HG03280 (cell line): ENCODE data around the gene VWF.

Source experiments
- ATAC-seq: cut with Tn5 transposase; IDR thresholded peaks from one replicate; pipeline ENCODE4 v1.9.1; 2021; ENCODE audit warnings: mild to moderate bottlenecking, moderate library complexity; ENCODE audit not compliant: unreplicated experiment

VWF gene

DNA sequence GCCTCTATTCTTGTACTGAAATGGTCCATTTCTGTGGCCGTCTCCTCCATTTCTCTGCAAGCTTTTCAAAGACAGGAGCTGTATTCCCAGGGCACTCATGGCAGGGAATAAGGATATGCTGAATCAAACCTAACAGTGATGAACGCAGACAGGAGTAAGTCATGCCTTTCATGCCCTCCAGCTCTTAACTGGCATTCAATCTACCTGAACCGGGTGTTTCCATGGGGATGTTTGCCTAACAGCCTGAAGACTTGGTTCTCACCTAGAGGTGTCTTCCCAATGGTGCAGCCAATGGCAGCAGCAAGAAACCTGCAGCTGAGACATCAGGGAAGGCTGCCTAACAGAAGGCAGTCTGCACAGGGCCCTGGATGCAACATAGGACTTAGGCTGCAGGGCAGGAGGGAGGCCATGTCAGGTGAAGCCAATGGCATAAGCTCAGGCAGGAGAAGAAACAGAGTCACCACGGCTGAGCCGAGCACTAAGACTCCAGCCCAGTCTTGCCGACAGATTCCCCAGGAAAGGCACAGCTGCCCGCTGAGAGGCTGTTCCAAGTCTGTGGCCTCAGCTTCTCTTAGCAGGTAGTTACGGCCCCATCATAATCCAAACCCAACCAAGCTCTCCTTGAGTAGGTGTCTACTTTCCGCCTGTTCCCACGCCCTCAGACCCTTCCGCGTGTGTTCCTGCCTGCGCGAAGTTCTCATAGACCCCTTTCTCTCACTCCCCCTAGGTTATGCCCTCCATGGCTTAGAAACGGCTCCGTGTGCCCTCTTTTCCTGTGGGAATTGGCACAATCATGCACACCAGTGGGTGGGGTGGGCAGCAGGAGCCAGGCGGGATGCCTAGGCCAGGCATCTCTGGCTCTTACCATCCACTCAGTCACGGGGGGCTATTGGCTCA is 44.1 kb downstream of the VWF start:
- ATAC-seq: no peak

DNA sequence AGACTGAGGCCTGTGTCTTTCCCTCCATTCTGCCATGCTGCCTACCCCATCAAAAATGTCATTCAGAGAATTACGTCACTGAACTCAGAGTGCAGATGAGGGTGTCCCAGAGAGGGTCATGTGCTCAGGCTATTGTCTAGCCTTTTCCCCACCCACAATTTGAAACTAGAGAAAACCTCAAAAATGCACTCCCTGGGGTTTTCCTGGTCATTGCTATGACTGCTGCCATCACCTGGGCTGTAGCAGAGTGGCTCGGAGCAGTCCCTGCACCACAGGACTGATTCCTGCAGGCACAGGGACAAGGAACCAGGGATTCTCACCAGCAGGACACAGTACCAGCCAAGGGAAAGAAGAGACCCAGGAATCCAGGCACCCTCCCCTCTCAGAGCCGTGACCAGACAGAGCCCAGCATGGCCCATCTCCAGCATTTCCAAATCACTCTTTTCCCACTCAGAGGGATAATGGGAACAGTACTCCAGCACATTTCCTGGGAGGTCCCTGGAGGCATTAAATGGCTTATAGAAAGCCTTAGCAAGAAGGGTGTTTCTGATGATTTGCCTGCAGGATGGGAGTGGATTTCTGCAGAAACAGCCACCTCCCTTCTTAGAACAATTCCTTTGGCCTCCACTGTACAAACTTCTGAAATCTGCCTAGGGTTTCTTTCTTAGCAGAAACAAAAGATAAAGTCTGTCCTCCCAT is 45.9 kb downstream of the VWF start:
- no peak for ATAC-seq

DNA sequence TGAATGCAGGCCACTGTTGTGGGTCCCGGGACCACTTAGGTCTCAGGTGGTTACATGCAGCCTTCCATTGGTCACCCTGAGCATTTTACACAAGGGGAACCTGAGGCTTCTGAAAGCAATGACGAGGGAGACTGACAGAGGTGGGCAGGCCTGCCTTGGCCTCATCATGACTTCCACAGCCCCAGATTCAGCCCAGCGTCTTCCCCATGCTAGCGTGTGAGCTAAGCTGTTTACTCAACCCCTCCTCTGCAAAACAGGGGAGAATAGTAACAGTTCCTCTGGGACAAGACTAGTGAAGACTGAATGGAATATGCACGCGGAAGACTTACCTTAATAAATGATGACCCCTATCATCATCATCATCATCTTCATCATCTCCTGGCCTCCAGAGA is 46.8 kb downstream of the VWF start:
- no peak for ATAC-seq

DNA sequence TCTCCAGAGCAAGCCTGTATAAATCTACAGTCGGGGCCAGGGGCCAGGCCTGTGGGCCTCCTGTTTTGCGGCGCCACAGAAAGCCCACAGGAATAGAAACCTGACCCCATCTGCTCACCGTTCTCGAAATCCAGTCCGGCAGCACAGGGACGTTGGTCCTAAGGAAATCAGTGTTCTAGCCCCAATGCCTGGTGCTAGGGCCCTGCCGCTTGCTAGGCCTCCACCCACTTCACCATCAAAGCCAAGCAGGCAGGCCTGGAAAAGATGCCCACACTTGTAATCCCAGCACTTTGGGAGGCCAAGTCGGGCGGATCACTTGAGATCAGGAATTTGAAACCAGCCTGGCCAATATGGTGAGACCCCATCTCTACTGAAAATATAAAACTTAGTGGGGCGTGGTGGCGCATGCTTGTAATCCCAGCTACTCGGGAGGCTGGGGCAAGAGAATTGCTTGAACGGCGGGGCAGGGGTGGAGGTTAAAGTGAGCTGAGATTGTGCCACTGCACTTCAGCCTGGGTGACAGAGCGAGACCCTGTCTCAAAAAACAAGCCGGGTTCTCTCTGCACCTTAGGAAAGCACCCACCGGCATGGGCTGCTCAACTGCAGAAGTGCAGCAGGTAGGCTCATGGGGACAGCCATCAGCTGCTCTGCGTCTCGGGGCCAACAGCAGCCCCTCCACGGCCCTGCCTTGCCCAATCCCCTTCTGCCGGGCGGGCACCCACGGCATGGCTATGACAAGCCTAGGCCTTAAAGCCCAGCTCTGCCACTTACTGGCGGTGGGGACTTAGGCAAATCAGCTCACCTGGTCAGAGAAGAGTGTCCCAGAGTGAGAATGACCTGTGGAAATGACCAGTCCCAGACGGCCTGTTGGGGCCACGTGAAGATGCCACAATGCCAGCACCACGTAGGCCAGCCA is 47.4 kb downstream of the VWF start:
- no peak for ATAC-seq

DNA sequence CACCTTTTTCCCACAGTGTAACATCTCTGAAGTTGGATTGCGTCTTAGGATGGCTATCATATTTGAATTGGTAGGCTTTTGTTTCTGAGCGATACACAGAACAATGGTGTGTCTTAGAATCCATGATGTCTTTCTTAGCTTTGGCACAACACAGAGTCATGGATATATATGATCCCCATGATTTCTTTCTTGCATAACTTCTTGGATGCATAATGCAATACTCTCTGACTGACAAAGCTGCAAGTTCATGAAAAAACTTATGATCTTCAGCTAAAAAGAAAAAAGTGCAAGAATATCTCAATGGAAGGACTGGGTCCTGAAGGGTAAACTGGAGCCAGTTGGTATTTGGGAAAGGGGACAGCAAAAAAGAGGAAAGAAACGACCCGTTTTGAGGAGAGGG is 48.1 kb downstream of the VWF start:
- ATAC-seq: no peak

DNA sequence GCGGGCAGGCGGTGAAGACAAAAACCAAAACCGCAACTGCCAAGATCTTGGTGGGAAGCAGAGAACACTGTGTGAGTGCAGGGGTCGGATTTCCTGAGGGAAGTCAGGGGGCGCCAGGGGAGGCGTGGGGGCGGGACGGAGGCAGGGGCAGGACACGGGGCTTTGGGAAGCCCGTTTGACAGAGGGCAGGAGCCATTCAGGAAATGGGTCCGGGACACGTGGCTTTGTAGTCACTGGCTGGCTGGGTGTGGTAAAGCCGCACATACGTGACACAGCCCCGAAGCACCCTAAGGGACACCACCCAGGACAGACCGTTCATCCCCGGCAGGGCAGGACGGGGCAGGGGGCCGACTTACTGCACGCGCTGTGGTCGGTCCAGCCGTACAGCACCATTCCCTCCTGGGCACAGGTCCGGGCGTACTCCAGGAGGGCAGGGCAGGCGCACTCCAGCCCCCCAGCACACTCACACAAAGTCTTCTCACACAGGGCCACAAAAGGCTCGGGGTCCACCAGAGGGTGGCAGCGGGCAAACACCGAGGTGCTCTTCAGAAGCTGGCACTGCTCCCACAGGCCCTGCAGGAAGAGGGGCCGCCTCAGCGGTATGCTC is 49.4 kb downstream of the VWF start:
- no peak for ATAC-seq

DNA sequence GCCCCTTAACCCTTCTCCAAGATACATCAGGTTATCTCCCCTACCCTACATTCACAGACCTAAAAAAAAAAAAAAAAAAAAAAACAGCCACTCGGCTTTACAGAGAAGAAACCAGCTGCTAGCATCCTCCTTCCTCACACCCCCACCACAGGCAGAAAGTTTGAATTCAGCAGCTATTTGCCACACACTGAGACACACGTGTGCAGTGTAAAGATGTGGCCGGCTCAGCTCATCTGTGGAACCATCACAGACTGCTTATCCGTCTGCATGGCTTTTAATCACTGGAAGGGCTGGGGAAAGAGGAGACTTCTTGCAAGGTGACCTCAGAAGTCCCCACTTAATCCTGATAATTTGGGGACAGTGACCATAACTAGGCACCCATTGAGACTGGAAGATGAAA is 50.0 kb downstream of the VWF start:
- no peak for ATAC-seq

DNA sequence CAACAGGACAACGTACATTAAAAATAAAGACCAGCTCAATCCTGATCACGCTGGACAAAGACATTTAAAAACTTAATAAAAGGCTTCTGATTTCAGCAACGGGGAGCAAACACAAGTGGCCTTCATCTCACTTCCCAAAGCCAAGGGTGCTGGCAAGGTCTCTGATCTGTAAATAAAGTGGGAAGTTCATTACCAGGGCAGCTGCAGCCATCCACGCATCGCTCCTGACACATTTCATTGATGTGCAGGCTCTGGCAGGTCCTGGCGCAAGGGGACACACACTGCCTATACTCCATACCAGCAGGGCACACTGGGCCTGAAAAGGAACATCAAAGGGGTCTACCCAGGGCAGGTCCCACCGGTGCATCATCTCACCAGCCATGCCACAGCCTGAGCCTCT is 51.0 kb downstream of the VWF start:
- no peak for ATAC-seq

DNA sequence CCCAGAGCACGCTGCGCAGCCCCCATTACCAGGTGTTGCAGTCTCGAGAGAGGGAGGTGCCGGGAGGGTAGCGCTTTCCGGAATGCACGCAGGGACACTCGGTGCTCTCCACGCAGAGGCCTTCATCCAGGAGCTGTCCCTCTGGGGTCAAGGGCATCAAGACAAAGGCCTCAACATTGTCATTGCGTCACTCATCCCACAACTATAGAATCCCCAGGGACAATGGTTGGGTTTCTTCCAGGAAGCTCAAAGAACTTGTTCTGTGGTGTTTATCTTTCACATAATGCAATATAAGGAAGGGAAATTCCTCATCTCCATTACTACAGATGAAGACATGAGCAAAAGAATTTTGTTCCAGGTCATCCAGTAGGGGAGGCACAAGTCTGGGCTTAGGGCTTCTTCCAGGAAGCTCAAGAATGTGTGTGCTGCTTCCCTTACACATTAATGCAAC is 52.1 kb downstream of the VWF start:
- ATAC-seq: no peak

DNA sequence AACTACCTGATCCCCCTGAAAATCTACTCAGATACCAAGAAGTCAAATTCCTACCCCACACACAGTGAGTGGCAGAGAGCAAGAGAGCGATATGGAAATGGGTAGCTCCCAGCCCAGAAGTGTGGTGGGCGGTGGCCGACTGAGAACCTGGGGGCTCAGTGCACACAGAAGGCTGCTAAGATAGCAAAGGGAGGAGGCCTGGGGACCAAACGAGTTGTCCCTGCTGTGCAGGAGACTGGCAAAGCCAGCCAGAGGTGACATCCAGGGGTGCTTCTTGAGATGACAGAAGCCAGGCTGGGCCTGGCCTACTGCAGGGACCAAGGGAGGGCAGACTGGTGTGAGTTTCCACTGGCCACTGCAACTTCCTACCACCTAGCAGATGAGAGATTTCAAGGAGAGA is 52.9 kb downstream of the VWF start:
- no peak for ATAC-seq

DNA sequence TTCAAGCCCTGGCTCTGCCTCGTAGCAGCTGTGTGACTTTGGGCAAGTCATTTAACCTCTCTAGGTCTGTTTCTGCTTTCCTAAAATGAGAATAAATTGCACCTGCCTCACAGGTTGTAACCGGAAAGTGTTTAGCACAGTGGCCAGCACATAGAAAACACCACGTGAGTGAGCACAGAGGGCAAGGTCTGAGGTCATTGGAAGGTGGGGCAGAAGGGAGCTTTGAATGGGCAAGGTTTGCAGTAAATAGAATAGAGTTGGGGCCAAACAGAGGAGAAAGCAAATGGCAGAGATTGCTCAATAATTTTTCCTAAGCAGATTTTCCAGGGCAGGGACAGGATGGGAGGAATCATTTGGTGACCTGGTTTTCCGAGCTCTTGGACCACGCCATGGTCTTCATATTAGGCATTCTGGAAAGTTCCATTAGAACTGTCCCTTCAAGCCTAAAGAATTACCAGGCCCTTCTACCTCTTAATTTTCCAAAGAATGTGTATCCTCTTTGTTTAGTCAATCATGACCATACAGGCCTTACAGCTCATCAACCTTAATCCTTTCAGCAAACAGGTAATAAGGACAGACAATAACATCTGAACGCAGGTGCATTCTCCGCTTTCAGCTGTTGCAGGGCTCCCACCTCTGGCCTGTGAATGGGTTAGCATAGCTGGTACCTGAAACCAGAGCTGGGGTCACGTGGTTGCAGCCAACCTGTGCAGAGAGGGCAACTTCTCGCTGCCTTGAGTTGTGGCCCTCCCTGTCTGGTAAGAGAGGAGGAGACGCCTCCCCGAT is 53.8 kb downstream of the VWF start:
- no peak for ATAC-seq

DNA sequence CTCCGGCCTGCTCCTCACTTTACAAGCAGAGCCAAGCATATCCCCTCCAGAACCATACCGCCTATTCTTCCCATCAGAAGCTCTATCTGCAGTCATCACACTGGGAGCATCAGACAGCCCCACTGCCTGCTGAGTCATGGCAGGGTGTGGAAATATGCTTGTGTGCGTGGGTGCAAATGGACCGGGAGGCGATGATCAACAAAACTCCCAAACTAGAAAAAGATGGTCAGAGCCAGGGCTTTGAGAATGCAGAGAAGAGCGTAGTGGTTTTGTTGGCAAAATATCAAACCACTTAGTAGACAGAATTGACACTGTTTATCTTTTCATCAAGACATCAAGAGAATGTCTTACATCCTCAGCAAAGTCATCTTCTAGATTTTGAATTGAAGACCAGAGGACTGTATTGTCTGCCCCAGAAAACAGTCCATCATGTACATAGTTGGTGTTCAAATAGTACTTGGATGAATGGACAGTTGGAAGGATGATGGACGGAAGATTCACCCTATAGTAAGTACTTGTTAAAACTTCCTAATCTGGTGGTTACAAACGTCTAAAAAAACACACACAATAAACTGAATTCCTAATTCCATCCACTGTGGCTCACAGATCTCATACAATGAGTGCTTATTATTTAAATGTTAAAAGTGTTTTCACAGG is 54.9 kb downstream of the VWF start:
- ATAC-seq: no peak

DNA sequence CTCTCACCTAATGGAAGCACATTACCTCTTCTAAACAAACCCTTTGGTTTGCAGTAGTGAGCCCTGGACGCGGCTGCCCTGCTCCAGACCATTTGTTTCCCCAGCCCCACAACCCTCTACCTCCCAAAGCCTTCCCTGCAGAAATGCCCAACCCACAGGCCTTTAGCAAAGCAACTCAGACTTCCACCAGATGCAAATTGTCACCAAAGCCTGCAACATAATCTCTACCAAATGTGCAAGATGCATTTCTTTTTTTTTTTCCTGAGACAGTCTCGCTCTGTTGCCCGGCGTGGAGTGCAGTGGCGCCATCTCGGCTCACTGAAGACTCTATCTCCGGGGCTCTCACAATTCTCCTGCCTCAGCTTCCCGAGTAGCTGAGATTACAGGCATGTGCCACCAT is 56.2 kb downstream of the VWF start:
- no peak for ATAC-seq

DNA sequence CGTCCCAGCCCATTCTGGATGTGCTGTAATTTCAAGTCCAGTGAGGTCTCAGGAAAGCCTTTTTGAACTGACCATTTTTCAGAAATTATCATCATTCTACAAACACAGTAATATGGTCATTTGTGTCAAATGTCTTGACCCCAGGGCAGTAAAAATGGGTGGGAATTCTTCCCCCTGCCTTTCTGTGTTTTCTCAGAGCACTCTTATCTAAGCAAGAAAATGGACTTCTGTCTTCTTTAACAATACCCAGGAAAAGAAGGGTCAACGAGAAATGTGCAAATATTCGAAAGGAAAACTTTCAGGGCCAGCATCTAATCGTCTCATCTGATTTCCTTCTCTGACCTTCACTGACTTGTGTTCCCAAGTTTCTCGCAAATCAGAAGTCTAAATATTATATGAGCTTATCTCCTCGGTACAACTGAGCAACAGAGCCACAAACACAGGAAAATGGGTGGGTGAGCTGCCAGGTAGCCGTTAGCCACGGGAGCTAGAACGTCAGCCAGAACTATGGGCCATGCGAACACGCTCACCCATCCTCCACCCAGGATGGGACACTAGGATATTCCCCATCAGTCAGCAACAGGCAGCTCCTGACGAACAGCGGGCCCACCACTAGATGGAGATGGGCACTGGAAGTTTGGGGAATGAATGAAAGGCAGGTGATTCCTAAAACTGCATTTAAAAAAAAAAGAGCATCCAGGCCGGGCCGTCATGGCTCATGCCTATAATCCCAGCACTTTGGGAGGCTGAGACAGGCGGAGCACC is 57.1 kb downstream of the VWF start:
- no peak for ATAC-seq

DNA sequence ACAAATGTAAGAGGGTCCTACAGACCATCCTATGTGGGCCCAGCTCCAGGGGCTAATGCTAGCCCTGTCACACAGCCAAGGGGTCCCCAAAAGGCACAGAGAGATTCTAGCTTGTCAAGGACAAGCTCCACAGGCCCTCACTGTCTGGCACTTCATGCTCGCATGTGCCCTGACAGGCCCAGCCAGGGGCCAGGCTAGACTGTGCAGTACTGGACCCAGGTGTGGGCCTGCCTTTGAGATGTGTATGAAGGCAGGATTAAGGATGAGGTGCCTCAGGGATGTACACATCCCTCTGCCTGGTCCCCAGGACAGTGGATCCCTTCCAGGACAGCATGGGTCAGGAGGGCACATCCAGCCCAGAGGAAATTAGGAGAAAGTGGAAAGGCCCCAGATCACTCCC is 57.8 kb downstream of the VWF start:
- ATAC-seq: no peak

DNA sequence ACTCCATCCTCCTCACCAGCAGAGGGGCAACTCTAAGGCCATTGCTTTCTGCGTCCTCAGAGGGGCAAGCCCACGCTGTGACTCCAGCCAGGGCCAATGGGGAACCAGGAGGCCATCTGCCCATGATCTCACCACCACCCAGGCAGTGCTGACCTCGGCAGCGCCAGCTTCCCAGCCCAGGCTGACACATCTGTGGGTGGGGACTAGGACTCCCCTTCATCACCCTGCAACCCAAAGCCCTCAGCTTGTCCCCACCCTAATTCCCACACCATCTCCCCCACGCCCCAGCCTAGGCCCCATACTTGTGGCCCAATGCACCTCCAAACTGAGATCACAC is 58.6 kb downstream of the VWF start:
- no peak for ATAC-seq

DNA sequence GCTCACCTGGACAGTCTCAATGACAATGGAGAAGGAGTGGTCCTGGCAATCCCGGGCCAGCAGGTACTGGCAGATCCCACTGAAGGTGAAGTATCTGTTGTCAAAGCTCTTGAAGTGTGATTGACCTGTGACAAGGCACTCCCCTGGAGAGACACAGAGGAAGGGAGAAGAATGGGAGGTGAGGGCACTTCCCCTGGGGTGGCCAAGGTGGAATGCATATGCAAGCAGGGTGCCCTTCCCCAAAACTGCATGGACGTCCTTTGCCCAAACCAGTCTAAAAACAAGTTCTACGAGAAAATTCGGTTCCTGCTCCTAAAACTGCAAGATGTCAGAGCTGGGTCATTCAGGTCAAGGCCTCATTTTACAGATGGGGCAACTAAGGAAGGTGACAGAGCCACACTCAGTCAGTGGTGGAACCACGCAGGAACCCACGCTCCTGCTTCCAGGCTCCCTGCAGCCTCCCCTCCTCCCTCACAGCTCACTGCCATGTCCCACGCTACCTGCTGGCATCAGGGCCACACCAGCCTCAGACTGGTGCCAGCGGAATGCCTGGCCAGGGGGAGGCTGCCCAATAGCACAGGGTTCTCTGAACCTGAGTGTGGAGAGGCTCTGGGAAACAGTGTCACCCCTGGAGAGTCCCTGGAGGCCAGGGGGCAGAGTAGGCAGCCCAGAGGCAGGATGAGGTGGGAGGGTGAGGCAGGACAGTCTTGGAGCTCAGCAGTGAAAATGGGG is 59.2 kb downstream of the VWF start:
- no peak for ATAC-seq
